CD14-positive monocyte (primary cell): Measurements from ENCODE around the gene CFAP61. TPM values are rescaled to one million over a fixed set of nuclear protein-coding genes. Genes with fewer than 3 reads are reported as not detected.

Experiments
- DNase-seq, 3 donors: peaks; one replicate each; pipeline ENCODE4 v3.0.0-alpha.2; 2011 to 2022
- H2AFZ ChIP-seq: 2 replicates; pipeline ENCODE4 v1.6.0; 2012; ENCODE audit warnings: mild to moderate bottlenecking, low read depth, low read length, inconsistent platforms; ENCODE audit not compliant: insufficient read depth, poor library complexity, severe bottlenecking
- H3K27ac ChIP-seq, 2 donors: 1 replicate in 1 of 2; 2 replicates in 1 of 2; pipeline ENCODE4 v1.5.1; 2012 to 2013; ENCODE audit warnings: low read length in 2 of 2, control low read depth in 1 of 2, inconsistent platforms in 1 of 2, low read depth in 1 of 2, mild to moderate bottlenecking in 1 of 2
- H3K27me3 ChIP-seq, 2 donors: one replicate each; pipeline versions ENCODE4 v1.6.0 to v1.6.1; 2011 to 2013; ENCODE audit warnings: low read length in 2 of 2; ENCODE audit not compliant: control insufficient read depth in 2 of 2, insufficient read depth in 2 of 2
- H3K36me3 ChIP-seq, 2 donors: replicated peaks in 1 of 2; 1 replicate in 1 of 2; 2 replicates in 1 of 2; pipeline versions ENCODE4 v1.5.1 to v1.6.1; 2012 to 2013; ENCODE audit warnings: low read length in 2 of 2, control low read depth in 1 of 2, inconsistent platforms in 1 of 2, mild to moderate bottlenecking in 1 of 2; ENCODE audit not compliant: insufficient read depth in 2 of 2, control insufficient read depth in 1 of 2
- H3K4me1 ChIP-seq, 2 donors: 1 replicate in 1 of 2; 2 replicates in 1 of 2; pipeline versions ENCODE4 v1.5.1 to v1.6.1; 2012 to 2013; ENCODE audit warnings: low read length in 2 of 2, control low read depth in 1 of 2, inconsistent platforms in 1 of 2, mild to moderate bottlenecking in 1 of 2, moderate library complexity in 1 of 2; ENCODE audit not compliant: insufficient read depth in 2 of 2, control insufficient read depth in 1 of 2
- H3K4me2 ChIP-seq: replicated peaks from 2 replicates; pipeline ENCODE3; 2012; ENCODE audit warnings: low read length, moderate library complexity, mild to moderate bottlenecking; ENCODE audit not compliant: poor library complexity, severe bottlenecking; ENCODE audit errors: extremely low read depth
- H3K4me3 ChIP-seq, 3 experiments: fragments of 200-600 bp in 1 of 3; sonication (generic) in 1 of 3; replicated peaks in 1 of 3; 1 replicate in 2 of 3; 2 replicates in 1 of 3; pipeline ENCODE4 v1.5.1; 2011 to 2013; ENCODE audit warnings: low read length in 3 of 3, mild to moderate bottlenecking in 3 of 3, control low read depth in 2 of 3, low read depth in 2 of 3, inconsistent platforms in 1 of 3, moderate library complexity in 1 of 3
- H3K79me2 ChIP-seq: 2 replicates; pipeline ENCODE4 v1.6.0; 2012; ENCODE audit warnings: mild to moderate bottlenecking, control low read depth, inconsistent platforms, low read length, moderate library complexity; ENCODE audit not compliant: insufficient read depth
- H3K9ac ChIP-seq: 2 replicates; pipeline ENCODE4 v1.6.0; 2017; ENCODE audit warnings: low read length, mild to moderate bottlenecking; ENCODE audit not compliant: insufficient read depth, poor library complexity, severe bottlenecking
- H3K9me3 ChIP-seq, 2 donors: replicated peaks in 1 of 2; 1 replicate in 1 of 2; 2 replicates in 1 of 2; pipeline versions ENCODE4 v1.5.1 to v1.6.1; 2012 to 2013; ENCODE audit warnings: low read length in 2 of 2, control low read depth in 1 of 2; ENCODE audit not compliant: control insufficient read depth in 1 of 2, insufficient read depth in 1 of 2
- H4K20me1 ChIP-seq: 2 replicates; pipeline ENCODE4 v1.6.0; 2012; ENCODE audit warnings: mild to moderate bottlenecking, low read length, control low read depth, moderate library complexity; ENCODE audit not compliant: insufficient read depth
- H3K27ac Mint-ChIP-seq, 7 donors: one replicate each; pipeline ENCODE4 v1.8.0; 2020; ENCODE audit warnings: mild to moderate bottlenecking in 7 of 7, mixed read lengths in 7 of 7, moderate library complexity in 6 of 7, inconsistent platforms in 2 of 7
- H3K27me3 Mint-ChIP-seq, 3 donors: one replicate each; pipeline ENCODE4 v1.8.0; 2021 to 2022; ENCODE audit warnings: low read depth in 3 of 3, mild to moderate bottlenecking in 3 of 3, mixed read lengths in 3 of 3, moderate library complexity in 3 of 3, inconsistent platforms in 1 of 3
- H3K36me3 Mint-ChIP-seq, 2 donors: one replicate each; pipeline ENCODE4 v1.8.0; 2020; ENCODE audit warnings: mixed read lengths in 2 of 2, inconsistent platforms in 1 of 2, mild to moderate bottlenecking in 1 of 2
- H3K4me1 Mint-ChIP-seq: one replicate; pipeline ENCODE4 v1.8.0; 2020; ENCODE audit warnings: mild to moderate bottlenecking, mixed read lengths
- H3K4me3 Mint-ChIP-seq, 2 donors: one replicate each; pipeline ENCODE4 v1.8.0; 2020; ENCODE audit warnings: mild to moderate bottlenecking in 2 of 2, mixed read lengths in 2 of 2, moderate library complexity in 1 of 2
- H3K9me3 Mint-ChIP-seq, 7 donors: one replicate each; pipeline ENCODE4 v1.8.0; 2020 to 2022; ENCODE audit warnings: mixed read lengths in 7 of 7, mild to moderate bottlenecking in 6 of 7, moderate library complexity in 6 of 7, inconsistent platforms in 2 of 7
- WGBS: methylation state at CpG from one replicate; pipeline ENCODE4 v1.1.5; 2013; ENCODE audit warnings: missing lambda C conversion rate; ENCODE audit not compliant: insufficient coverage; 5-methylcytosine and 5-hydroxymethylcytosine counted together
- intact Hi-C, 2 donors: fragments of 100-400 bp; cut with micrococcal nuclease; formaldehyde crosslinking; loops; one replicate each; pipeline versions ENCODE4 v1.15.0 to v1.15.1; 2023
- polyA plus RNA-seq, 3 donors: library from polyadenylated mRNA; depleted of rRNA in 1 of 3; unstranded in 2 of 3; stranded (reverse) in 1 of 3; fragments of 300-500 nt in 2 of 3; fragments of >200 nt in 1 of 3; fragmentation: Illumina TruSeq in 2 of 3; gene quantifications; 1 replicate in 2 of 3; 2 replicates in 1 of 3; pipeline ENCODE4 v1.2.3, GENCODE V29; 2012 to 2021
- TF ChIP-seq, protein P1 (sequence below): fragments of 200-600 bp; IDR thresholded peaks from one replicate; pipeline ENCODE4 v1.8.0; 2022; ENCODE audit warnings: antibody characterized with exemption, mild to moderate bottlenecking

The CFAP61 gene
- polyA plus RNA-seq, 3 donors: not detected

DNA sequence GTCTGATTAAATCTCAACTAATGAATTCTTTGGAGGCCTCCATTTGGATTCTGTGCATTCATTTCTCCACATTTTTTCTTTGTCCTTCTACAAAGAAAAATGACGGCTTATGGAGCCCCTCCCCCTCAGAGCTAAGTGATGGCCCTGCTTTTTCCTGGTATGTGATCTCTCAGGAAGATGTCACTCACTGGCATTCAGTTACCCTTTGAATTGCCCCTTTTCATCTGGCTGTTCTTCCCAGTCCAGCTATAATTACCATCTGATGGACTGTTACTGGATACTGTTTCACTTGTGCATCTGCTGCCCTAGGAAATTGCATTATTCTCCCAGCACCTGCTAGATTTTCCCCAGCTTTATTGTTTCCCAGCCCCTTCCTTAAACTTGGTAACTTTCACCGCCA, 151.9 kb downstream of the CFAP61 start:
- TF ChIP-seq, protein P1, sequence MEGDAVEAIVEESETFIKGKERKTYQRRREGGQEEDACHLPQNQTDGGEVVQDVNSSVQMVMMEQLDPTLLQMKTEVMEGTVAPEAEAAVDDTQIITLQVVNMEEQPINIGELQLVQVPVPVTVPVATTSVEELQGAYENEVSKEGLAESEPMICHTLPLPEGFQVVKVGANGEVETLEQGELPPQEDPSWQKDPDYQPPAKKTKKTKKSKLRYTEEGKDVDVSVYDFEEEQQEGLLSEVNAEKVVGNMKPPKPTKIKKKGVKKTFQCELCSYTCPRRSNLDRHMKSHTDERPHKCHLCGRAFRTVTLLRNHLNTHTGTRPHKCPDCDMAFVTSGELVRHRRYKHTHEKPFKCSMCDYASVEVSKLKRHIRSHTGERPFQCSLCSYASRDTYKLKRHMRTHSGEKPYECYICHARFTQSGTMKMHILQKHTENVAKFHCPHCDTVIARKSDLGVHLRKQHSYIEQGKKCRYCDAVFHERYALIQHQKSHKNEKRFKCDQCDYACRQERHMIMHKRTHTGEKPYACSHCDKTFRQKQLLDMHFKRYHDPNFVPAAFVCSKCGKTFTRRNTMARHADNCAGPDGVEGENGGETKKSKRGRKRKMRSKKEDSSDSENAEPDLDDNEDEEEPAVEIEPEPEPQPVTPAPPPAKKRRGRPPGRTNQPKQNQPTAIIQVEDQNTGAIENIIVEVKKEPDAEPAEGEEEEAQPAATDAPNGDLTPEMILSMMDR: no peak
- Histone ChIP-seq H3K4me1 (no peaks in the 10 kb centered on the region), H3K79me2 (no peaks in the 10 kb centered on the region), H3K4me2 (no peak overlapping the region), H2AFZ (no peak overlapping the region), H3K36me3 (no peaks in the 10 kb centered on the region), H3K4me3 (no peak overlapping the region), H3K9me3 (no peaks in the 10 kb centered on the region), H4K20me1 (no peaks in the 10 kb centered on the region), H3K9ac (no peak overlapping the region), H3K27ac (no peak overlapping the region), H3K27me3 (peaks cover 2 to 4% of the 10 kb centered on the region in 2 donors)
- Mint-ChIP-seq H3K4me3 (no peak overlapping the region), H3K27me3 (peaks cover 4 to 16% (median 13%) of the 10 kb centered on the region in 3 donors), H3K9me3 (no peaks in the 10 kb centered on the region), H3K4me1 (peaks cover 4% of the 10 kb centered on the region), H3K27ac (no peak overlapping the region), H3K36me3 (no peaks in the 10 kb centered on the region)
- no peak for DNase-seq
- intact Hi-C loops: no loop called here
- WGBS: 86% methylated on average over 1 of the region's 2 CpGs

GRCh38 chr20:20205141-20205861, 153.0 kb downstream of the CFAP61 start:
- TF ChIP-seq, protein P1: no peak
- no peak for DNase-seq
- intact Hi-C loops: no loop called here
- H3K9me3 ChIP-seq: no peaks in the 10 kb centered on the region
- no peak overlapping the region for H3K27ac ChIP-seq
- H3K9ac ChIP-seq: no peak overlapping the region
- Mint-ChIP-seq H3K27me3 (peaks cover 2 to 18% (median 16%) of the 10 kb centered on the region in 3 donors), H3K27ac (no peak overlapping the region), H3K4me1 (peaks cover 4% of the 10 kb centered on the region), H3K36me3 (no peaks in the 10 kb centered on the region), H3K4me3 (no peak overlapping the region), H3K9me3 (peaks cover 0 to 2% (median 0%) of the 10 kb centered on the region in 7 donors)
- no peaks in the 10 kb centered on the region for H4K20me1 ChIP-seq
- H3K79me2 ChIP-seq: no peaks in the 10 kb centered on the region
- no peak overlapping the region for H3K4me3 ChIP-seq
- no peaks in the 10 kb centered on the region for H3K4me1 ChIP-seq
- WGBS: 78% methylated on average over 1 of the region's 2 CpGs
- no peaks in the 10 kb centered on the region for H3K36me3 ChIP-seq
- peaks cover 2 to 4% of the 10 kb centered on the region in 2 donors for H3K27me3 ChIP-seq
- no peak overlapping the region for H3K4me2 ChIP-seq
- H2AFZ ChIP-seq: no peak overlapping the region
